NCI-H2107 (cell line): ENCODE data around the gene HS3ST4.
"Not testable (repeated sequence)": the region's sequence is repeated elsewhere in the genome, so short reads cannot be mapped to it uniquely, and the experiment has no call there.

Source experiments
- DNase-seq: peaks from one replicate; lab custom pipeline; 2025; lab: John Stamatoyannopoulos, UW

HS3ST4 gene

DNA sequence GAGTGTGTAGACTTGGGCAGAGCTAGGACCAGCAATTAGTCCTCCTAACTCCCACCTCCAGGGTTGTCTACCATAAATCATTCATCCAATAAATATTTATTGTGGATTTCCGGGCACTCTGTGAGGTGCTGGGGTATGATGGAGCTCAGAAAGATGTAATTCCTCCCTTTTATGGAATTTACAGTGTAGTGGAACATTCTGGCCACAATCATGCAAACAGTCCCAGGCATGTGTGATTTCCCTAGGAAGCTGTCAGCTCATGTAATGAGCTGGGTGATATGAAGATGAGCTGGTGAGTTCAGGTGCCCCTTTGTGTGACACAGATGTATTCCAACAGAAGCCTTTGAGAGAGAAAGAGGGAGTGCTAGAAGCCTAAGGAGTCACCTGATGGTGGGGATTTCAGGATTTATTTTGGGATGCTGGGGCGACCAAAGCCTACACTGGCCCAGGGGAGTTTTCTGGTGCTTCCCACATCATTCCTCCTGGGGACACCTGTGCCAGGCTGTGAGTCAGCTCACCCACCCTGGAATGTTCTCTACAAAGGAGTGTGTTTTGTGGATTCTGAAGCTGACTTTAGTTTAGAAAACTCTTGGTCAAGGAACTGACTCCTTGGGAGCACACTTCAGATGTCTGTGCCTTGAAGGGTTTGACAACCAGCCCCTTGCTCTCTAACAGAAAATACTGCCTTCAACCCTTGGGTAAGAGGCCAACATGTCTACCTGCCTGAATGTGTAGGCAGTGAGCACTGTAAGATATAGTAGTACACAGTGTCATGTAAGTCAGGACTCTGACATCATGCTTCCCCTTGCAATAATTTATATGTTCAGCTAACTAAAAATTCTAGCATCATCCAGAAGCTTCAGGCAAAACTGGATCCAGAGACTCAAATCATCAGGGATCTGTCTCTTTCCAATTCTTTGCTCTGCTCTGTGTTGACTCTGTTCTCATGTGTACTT lies 42.9 kb downstream of the HS3ST4 start:
- no peak for DNase-seq

DNA sequence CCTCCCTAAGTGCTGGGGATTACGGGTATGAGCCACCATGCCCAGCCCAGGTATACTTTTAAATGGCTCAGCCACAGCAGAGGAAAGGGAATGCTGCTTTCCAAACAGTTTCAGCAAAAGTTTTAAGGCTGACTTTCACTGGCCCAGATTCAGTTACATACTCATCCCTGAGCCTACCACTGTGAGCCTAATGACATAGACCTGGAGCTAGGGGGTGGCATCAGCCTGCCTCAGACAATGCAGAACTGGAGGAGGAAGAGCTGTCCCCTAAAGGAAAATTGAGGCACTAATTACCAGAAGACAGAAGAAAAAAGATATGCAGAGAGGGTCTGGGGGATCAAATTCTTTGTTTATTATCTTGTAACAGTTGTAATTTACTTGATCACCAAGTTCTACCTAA lies 43.9 kb downstream of the HS3ST4 start:
- no peak for DNase-seq

DNA sequence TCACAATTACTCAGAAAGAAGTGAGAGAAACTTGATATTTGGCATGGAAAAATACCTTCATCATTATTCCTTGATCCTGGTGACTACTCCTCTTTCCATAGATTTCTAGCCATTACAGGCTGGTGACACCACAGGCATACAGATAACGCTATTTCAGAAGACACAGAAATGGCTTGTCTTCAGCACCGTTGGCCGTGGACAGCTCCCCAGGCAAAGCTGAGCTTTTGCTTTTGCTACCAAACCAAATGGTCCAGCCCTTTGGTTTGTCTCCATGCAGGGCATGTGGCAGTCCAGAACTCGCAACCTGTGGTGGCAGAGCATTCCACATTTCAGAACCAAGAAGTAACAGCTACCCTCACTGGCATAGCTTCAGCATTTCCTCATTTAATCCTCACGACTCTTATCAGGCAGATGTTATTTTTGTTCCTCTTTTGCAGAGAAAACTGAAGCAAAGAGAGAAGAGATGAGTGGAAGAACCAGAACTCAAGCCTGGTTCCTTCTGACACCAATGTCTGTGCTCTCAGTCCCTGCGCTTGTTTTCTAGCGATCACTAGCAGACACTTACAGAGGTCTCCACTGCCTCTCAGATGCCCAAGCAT lies 55.5 kb downstream of the HS3ST4 start:
- DNase-seq, result no peak

DNA sequence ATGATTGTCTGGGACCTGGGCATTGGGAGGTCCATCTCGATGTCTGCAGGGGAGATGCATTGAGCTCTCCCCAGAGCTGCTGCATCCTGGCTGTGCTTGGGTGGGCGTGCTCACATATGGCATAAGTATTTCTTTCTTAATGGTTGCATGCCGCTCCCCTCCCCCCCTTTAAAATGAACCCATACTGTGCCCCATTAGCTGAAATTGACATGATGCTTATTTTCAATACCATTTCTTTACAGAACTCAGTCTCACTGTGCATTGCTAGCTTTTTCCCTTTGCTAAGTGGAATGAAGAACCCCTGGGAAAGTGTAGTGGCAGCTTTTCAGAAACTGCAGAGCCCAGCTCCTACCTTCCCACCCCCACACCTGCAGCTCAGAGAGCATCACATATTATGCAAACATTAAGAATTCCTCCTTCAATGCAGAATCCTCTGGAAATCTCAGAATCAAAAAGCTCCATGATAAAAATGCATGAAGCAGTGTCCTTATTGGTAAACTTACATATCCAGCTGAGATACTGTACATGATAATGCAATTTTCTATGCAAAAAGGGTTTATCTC lies 56.4 kb downstream of the HS3ST4 start:
- no peak for DNase-seq

DNA sequence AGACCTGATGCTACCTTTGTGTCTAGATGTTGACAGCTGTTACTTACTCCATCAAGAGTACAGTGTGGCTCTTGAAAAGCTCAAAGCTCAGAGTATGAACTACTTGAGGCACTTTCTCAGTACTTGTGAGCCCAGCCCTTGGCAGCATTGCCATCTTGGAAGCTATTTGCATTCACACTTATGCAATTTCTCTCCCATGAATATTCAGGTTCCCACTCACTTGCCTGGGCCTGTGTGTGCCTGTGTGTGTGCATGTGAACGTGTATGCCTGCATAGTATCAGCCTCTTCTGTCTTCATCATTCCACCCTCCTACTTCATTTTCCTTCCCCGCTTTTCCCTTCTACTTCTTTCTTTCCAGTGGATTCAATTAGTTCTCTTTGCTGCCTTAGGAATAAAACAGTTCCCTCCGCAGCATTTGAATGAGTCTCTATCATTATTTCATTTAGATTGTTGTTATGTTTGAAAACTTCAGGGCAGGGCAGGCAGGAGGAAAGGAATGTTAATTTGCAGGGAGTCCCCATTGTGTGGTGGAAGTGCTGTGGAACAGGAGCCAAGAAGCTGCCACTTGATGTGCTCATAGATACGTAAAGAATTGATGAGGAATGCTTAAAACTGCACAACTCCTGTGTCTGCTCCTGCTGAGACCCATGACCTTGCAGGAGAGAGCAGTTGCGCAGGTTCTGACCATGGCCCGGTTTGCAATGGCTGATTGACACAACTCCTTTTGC lies 58.9 kb downstream of the HS3ST4 start:
- no peak for DNase-seq

DNA sequence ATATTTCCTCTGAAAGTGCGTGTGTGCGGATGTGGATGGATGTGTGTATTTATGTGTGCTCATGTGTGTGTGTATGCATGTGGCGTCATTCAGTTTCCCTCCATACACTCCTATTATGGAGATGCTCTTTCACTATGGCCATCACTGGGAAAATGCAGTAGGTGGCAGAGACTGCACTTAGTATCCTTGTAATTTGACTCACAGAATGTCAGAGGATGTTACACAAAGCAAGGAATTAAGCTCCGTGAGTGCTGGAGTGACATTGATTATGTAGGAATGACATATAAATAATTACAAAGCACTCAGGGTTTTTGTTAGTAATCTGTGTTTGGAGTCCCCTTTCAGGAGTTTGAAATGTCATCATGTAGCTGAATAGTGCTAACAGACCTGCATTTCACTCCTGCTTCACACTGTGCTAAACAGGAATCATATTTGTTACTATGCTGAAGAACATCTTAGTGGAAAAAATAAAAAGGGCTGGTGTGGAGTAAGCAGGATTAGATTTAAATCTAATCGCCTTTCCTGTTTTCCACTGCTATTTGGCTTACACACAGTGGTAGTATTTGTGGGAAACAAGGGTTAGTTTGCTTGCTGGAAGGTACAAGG lies 59.6 kb downstream of the HS3ST4 start:
- DNase-seq, result no peak

DNA sequence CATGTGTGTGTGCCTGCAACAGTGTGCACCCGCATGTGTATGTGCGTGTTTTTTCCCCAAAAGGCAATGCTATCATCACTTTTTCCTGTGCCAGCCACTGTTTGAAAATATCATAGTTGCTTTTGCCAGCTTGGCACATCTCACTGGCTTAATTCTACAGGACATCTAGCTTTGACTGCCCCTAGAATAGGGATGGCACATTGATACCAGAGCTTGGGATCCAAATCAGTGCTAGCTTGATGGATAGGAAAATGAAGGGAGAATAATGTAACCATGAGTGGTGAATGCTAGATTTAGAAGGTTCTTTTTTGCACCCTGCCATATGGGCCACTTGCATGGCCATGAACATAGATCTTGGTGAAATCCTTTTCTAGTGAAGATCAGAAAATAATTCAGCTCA lies 72.7 kb downstream of the HS3ST4 start:
- no peak for DNase-seq

DNA sequence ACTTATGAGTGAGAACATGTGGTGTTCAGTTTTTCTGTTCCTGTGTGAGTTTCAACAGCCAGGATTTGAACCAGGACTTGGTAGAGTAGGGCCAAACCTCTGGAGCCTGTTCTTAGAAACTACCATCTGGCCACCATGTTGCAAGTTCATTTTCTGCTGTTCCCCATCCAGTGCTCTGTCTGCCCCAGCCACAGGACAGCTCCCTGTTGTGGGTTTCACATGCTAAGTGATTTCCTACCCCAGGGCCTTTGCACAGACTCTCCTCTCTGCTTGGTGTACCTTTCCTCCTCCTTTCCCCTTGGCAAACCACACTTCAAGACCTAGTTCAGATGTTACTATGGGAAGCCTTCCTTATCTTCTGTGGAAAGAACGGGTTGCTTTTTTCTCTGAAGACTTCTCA lies 79.5 kb downstream of the HS3ST4 start:
- no peak for DNase-seq

DNA sequence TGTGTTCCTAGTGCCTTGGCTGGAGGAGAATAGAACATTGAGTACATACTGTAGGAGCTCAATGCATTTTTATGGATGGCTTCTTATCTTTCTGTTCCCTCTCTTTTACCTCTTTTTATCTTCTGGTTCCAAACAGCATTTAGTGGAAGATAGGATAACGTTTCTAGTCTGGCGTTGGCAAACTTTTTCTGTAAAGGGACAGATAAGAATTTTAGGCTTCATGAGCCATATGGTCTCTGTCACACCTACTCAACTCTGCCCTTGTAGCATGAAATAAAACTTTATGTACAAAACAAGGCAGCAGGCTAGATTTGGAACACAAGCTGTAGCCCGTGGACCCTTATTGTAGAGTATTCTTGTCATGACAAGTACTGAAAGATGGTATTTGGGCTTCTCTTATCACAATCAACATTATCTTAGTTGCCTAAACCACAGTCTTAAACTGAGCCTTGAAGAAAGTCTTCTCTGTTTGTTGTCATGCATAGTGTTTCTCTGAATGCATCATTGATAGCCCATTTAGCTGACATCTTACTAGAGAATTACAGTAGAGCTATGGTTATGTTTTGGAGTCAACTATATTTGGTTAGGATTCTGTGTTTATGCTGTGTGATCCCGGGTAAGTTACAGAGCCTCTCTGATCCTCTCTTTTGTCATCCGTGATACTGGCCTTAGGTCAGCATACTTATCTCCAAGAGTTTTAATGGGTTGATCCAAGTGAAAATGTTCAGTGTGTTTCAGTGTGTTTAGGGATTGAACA lies 80.2 kb downstream of the HS3ST4 start:
- DNase-seq, result no peak

DNA sequence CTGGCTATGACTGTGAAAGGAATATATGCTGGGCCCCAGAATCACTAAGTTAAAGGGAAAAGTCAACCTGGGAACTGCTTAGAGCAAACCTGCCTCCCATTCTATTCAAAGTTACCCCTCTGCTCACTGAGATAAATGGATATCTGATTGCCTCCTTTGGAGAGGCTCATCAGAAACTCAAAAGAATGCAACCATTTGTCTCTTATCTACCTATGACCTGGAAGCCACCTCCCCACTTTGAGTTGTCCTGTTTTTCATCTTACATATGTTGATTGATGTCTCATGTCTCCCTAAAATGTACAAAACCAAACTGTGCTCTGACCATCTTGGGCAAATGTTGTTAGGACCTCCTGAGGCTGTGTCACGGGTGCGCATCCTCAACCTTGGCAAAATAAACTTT lies 84.5 kb downstream of the HS3ST4 start:
- not testable (repeated sequence) for DNase-seq

DNA sequence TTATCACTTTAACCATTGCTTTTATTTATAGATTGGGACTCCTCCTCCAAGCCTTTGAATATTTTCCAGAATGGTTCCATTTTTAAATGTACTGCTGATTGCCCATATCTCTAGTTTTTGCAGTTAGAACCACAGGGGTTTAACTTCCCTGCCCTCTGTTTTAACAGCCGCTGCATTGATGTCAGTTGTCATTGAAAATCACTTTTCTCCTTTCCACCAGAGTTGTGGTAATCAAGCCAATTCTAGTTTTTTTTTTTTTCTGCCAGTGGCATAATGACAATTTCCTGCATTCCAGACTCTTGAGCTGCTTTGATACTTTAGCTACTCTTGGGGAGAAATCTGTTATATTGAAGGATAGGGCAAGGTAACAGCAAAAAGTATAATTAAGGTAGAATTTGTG lies 91.5 kb downstream of the HS3ST4 start:
- DNase-seq, result no peak

DNA sequence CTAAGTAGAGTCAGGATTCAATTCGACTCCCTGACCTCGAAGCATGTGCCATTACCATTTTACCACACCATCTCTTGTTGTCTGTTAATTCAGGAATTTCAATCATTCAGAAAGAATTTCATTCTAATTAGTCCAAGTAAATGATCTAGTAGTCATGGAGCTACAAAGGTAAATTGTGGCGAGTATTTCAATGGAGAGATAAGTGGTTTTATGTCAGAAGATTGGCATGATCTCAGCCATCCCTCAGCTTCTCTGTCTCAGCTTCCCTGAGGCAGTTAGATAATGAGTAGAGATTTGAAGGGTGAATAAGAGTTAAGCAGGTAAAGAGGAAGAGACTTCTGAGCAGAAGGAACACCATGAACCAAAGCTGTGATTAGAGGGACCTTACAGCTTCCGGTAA lies 93.6 kb downstream of the HS3ST4 start:
- no peak for DNase-seq

DNA sequence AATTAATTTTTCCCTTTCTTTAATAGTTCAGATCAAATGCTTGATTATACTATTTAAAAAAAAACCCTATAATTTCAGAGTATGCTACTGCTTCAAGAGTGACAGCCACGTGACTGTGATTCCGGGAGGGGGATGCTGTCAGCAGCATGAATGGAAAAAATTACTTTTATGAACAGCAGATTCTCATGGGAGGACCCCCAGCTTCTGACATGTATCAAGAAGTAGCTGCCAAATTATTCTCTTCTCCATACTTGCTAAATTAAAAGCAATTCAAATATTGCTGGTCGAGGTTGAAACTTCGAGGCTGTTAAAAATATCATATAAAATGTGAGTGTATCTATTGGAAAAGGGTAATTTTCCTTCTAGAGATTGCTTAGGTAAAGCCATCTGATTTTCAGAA lies 95.0 kb downstream of the HS3ST4 start:
- DNase-seq, result no peak

DNA sequence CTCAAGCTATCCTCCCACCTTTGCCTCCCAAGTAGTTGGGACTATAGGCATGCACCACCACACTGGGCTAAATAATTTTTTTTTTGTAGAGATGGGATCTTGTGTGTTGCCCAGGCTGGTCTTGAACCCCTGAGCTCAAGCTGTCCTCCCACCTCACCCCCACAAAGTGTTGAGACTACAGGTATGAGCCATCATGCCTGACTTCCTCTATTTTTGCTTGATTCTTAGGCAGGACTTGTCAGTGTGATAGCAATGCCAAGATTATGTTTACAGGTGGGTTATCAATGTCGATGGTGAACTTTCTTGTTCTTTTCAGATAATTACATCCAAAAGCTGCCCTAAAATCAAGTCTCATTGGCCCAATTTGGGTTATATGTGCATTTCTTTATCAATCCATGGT lies 96.9 kb downstream of the HS3ST4 start:
- DNase-seq, result no peak

DNA sequence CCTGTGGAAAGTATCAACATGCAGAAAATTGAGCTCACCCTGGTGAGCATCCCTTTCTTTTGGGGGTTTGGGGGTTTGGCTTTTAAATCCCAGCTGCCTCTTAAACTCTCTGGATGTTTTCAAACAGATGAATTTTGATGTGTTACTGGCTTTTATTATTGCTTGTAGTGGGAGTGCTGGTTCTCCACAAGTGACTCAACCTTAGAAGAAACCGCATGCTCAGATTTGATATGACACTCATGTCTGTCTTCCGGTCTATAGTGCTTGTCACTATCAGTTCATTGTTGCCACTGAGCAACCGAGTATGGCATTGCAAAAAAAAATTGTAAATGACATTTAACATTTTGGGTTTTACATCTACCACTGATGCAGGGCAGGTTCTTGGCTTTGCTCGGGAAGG lies 104.5 kb downstream of the HS3ST4 start:
- DNase-seq, result no peak

DNA sequence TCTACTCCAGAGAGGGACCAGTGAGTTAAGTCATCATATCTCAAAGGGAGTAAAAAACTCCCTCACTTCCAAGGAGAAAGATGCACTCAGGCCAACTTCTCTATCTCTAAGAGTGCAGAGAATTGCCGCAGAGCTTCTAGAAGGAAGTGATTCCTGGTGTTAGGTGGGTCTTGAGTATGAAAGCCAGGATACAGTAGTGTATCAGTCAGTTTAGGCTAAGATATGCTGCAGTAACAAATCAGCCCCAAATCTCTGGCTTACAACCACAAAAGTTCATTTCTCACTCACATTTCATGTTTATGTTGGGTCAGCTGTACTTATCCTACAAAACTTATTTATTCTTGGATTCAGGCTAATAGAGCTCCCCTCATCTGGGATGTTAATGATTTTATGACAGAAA lies 106.3 kb downstream of the HS3ST4 start:
- no peak for DNase-seq

DNA sequence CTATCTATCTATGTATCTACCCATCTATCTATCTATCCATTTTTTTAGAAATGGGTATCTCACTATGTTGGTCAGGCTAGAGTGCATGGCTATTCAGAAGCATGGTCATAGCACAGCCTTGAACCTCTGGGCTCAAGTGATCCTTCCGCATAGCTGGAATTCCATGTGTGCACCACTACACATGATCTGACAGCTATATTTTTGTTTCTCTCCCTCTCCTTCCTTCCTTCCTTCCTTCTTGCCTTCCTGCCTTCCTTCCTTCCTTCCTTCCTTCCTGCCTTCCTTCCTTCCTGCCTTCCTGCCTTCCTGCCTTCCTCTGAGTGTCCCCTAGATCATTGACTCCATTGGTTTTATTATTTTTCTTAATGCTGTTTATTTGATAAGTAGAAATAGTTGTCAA lies 108.1 kb downstream of the HS3ST4 start:
- DNase-seq, result no peak

DNA sequence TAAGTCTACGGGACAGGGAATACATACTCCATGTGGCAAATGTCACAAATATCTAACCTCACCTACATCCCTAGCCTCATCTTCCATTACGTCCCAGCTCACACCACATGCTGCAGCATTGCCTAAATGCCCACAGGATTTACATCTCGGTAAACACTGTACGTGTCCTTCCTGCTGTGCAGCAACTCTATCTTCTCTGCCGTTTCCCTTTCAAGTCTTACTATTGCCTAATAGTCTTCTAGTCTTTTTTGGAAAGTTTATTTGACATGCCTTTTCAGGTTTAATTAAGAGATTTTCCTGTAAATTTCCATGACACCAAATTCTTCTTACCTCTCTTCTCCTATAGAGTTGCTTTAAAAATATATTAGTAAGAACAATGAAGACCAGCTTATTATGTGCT lies 120.5 kb downstream of the HS3ST4 start:
- no peak for DNase-seq

DNA sequence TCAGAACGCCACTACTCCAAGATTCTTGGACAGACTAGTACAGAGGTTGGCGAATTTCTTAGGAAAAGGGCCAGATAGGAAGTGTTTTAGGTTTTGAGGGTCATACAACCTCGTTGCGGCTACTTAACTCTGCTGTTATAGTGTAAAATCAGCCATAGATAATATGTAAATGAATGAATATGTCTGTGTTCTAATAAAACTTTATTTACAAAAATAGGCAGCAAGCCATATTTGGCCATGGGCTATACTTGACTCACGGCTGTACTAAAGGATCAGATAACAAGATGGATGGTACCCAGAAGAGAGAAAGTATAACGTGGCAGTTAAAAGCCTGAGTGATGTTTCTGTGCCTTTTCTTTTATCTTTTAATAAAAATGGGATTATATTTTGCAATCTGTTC lies 125.5 kb downstream of the HS3ST4 start:
- no peak for DNase-seq

DNA sequence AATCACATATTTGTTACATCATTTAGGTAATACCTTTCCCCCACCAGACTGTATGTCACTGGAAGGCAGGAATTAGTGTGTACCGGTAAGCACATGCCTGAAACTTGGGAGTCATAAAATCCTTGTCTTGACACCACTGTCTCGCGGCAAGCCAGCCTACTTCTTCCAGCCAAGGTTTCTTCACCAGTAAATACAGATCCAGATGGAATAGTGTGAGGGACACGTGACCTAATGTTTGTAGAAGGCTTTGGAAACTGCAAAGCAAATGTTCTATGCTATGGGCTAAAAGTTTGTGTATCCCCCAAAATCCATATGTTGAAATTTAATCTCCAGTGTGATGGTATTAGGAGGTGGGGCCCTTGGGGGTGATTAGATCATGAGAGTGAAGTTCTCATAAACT lies 126.1 kb downstream of the HS3ST4 start:
- DNase-seq, result no peak

DNA sequence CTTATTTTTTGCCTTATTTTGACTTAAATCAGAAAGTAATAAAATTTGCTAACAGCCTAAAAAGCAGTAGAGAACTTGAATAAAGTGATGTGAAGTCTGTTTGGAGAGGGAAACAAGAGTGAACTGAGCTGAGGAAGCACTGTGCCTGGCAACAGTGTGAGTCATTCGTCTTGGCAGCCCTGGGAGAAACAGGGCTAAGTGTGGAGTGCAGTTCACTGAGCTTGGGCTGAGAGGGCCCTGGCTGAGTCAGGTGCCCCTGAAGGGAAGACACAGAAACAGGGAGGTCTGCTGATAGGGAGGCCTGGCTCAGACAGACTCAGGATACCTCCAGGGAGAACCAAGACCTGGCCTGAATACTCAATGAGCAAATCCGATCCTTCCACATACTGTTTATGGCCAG lies 132.1 kb downstream of the HS3ST4 start:
- no peak for DNase-seq

DNA sequence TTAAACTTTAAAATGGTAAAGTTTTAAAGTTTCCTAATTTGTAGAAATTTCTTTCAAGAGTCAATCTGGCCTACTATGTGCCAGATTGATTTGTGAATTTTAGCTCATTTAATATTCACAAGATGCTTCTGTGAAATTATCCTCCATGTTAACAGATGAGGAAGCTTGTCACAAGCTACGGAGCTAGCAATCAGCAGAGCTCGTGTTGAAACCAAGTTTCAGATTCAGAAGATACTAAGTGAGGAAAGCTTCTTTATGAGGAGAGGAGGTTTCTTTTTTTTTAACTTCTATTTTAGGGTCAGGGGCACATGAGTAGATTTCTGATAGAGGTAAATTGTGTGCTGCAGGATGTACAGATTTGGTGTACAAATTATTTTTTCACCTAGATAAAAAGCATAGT lies 135.9 kb downstream of the HS3ST4 start:
- no peak for DNase-seq
